ENCODE measurements around the gene CTSD.

Gene CTSD

GRCh38 chr11:1747753-1748635, 15.7 kb downstream of the CTSD start:
- Mint-ChIP-seq H3K27ac (no peak overlapping the region), H3K4me1 (peaks cover 27% of the 10 kb centered on the region), H3K9me3 (peaks cover 7% of the 10 kb centered on the region), H3K27me3 (peaks cover 21% of the 10 kb centered on the region), H3K36me3 (peaks cover 4% of the 10 kb centered on the region), H3K4me3 (no peak overlapping the region)
- no peak for ATAC-seq

- Mint-ChIP-seq H3K36me3 (no peaks in the 10 kb centered on the region), H3K27me3 (peaks cover 21% of the 10 kb centered on the region), H3K4me1 (peaks cover 27% of the 10 kb centered on the region), H3K27ac (no peak overlapping the region), H3K9me3 (peaks cover 7% of the 10 kb centered on the region), H3K4me3 (no peak overlapping the region)
- ATAC-seq = no peak
Measured at GRCh38 chr11:1746956-1747752, 16.6 kb downstream of the CTSD start.

GRCh38 chr11:1746511-1746931, 17.2 kb downstream of the CTSD start:
- no peak overlapping the region for H3K4me3 Mint-ChIP-seq
- no peak for ATAC-seq
- H3K4me1 Mint-ChIP-seq = peaks cover 22% of the 10 kb centered on the region
- peaks cover 7% of the 10 kb centered on the region for H3K9me3 Mint-ChIP-seq
- no peaks in the 10 kb centered on the region for H3K36me3 Mint-ChIP-seq
- H3K27ac Mint-ChIP-seq = no peak overlapping the region
- peaks cover 21% of the 10 kb centered on the region for H3K27me3 Mint-ChIP-seq

GRCh38 chr11:1745701-1746320, 17.9 kb downstream of the CTSD start:
- ATAC-seq = no peak
- Mint-ChIP-seq H3K4me3 (no peak overlapping the region), H3K27ac (no peak overlapping the region), H3K9me3 (peaks cover 7% of the 10 kb centered on the region), H3K36me3 (no peaks in the 10 kb centered on the region), H3K27me3 (peaks cover 18% of the 10 kb centered on the region), H3K4me1 (peaks cover 17% of the 10 kb centered on the region)

- peaks cover 11% of the 10 kb centered on the region for H3K27me3 Mint-ChIP-seq
- peaks cover 10% of the 10 kb centered on the region for H3K4me1 Mint-ChIP-seq
- no peak overlapping the region for H3K27ac Mint-ChIP-seq
- H3K4me3 Mint-ChIP-seq = no peak overlapping the region
- H3K36me3 Mint-ChIP-seq = no peaks in the 10 kb centered on the region
- ATAC-seq = no peak
- peaks cover 7% of the 10 kb centered on the region for H3K9me3 Mint-ChIP-seq
Measured at GRCh38 chr11:1744891-1745700, 18.6 kb downstream of the CTSD start.

- H3K4me1 Mint-ChIP-seq = peaks cover 6% of the 10 kb centered on the region
- H3K27me3 Mint-ChIP-seq = peaks cover 3% of the 10 kb centered on the region
- H3K27ac Mint-ChIP-seq = no peak overlapping the region
- peaks cover 7% of the 10 kb centered on the region for H3K9me3 Mint-ChIP-seq
- H3K36me3 Mint-ChIP-seq = no peaks in the 10 kb centered on the region
- ATAC-seq = no peak
- H3K4me3 Mint-ChIP-seq = no peak overlapping the region
Measured at GRCh38 chr11:1744137-1744886, 19.4 kb downstream of the CTSD start.

- peaks cover 8% of the 10 kb centered on the region for H3K4me1 Mint-ChIP-seq
- H3K36me3 Mint-ChIP-seq = no peaks in the 10 kb centered on the region
- H3K9me3 Mint-ChIP-seq = peaks cover 7% of the 10 kb centered on the region
- no peaks in the 10 kb centered on the region for H3K27me3 Mint-ChIP-seq
- no peak for ATAC-seq
- H3K27ac Mint-ChIP-seq = no peak overlapping the region
- no peak overlapping the region for H3K4me3 Mint-ChIP-seq
Measured at GRCh38 chr11:1743585-1744136, 20.1 kb downstream of the CTSD start.

- Mint-ChIP-seq H3K4me3 (no peak overlapping the region), H3K27ac (no peak overlapping the region), H3K27me3 (no peaks in the 10 kb centered on the region), H3K4me1 (peaks cover 8% of the 10 kb centered on the region), H3K9me3 (peaks cover 10% of the 10 kb centered on the region), H3K36me3 (no peaks in the 10 kb centered on the region)
- ATAC-seq = no peak
Measured at GRCh38 chr11:1742869-1743584, 20.7 kb downstream of the CTSD start.

GRCh38 chr11:1742371-1742770, 21.4 kb downstream of the CTSD start:
- H3K9me3 Mint-ChIP-seq = peaks cover 14% of the 10 kb centered on the region
- H3K27ac Mint-ChIP-seq = no peak overlapping the region
- H3K36me3 Mint-ChIP-seq = no peaks in the 10 kb centered on the region
- peaks cover 8% of the 10 kb centered on the region for H3K4me1 Mint-ChIP-seq
- ATAC-seq = no peak
- H3K27me3 Mint-ChIP-seq = no peaks in the 10 kb centered on the region
- no peak overlapping the region for H3K4me3 Mint-ChIP-seq

- Mint-ChIP-seq H3K27ac (no peak overlapping the region), H3K4me3 (no peak overlapping the region), H3K4me1 (peaks cover 8% of the 10 kb centered on the region), H3K36me3 (peaks cover under 1% of the 10 kb centered on the region), H3K9me3 (peaks cover 16% of the 10 kb centered on the region), H3K27me3 (no peaks in the 10 kb centered on the region)
- no peak for ATAC-seq
Measured at GRCh38 chr11:1741741-1742140, 22.0 kb downstream of the CTSD start.

- Mint-ChIP-seq H3K4me1 (peaks cover 8% of the 10 kb centered on the region), H3K36me3 (peaks cover 9% of the 10 kb centered on the region), H3K4me3 (no peak overlapping the region), H3K9me3 (peaks cover 21% of the 10 kb centered on the region), H3K27me3 (no peaks in the 10 kb centered on the region), H3K27ac (no peak overlapping the region)
- no peak for ATAC-seq
Measured at GRCh38 chr11:1740786-1741530, 22.8 kb downstream of the CTSD start.

GRCh38 chr11:1739576-1739975, 24.2 kb downstream of the CTSD start:
- Mint-ChIP-seq H3K9me3 (peaks cover 22% of the 10 kb centered on the region), H3K36me3 (peaks cover 10% of the 10 kb centered on the region), H3K27me3 (no peaks in the 10 kb centered on the region), H3K27ac (no peak overlapping the region), H3K4me1 (peaks cover 8% of the 10 kb centered on the region), H3K4me3 (no peak overlapping the region)
- peak; percentile 62 for ATAC-seq

GRCh38 chr11:1738380-1738779, 25.3 kb downstream of the CTSD start:
- H3K36me3 Mint-ChIP-seq = peaks cover 10% of the 10 kb centered on the region
- H3K4me3 Mint-ChIP-seq = no peak overlapping the region
- ATAC-seq = no peak
- no peak overlapping the region for H3K27ac Mint-ChIP-seq
- H3K27me3 Mint-ChIP-seq = no peaks in the 10 kb centered on the region
- peaks cover 22% of the 10 kb centered on the region for H3K9me3 Mint-ChIP-seq
- peaks cover 18% of the 10 kb centered on the region for H3K4me1 Mint-ChIP-seq

Data from stimulated activated memory B cell treated with anti-CD40 and anti-IgM and Interleukin-4, amounts not matched to agents 10 μg/mL and 1 μg/mL and 100 μg/mL, for 72 hours (primary cell).